ENCODE results near the gene EFCC1. TPM values are rescaled to one million over a fixed set of nuclear protein-coding genes. Genes with fewer than 3 reads are reported as not detected.
A peak's percentile ranks its signal among the peaks of the same experiment; 100 is the strongest.

Gene EFCC1
- total RNA-seq, 1 donor from 2014 or later: 0.21 TPM

GRCh38 chr3:128997486-128998133 lies 3.5 kb upstream of the EFCC1 start:
- Mint-ChIP-seq H3K4me1 (ENCODE audit: low read depth) (peaks cover 48% of the 10 kb centered on the region), H3K27me3 (ENCODE audit: insufficient read depth) (peaks cover 40% of the 10 kb centered on the region), H3K27ac (no peak overlapping the region), H3K4me3 (no peak overlapping the region), H3K9me3 (no peaks in the 10 kb centered on the region), H3K36me3 (ENCODE audit: low read depth) (no peaks in the 10 kb centered on the region)
- intact Hi-C loops (cut with micrococcal nuclease): no loop called here
- no peak for DNase-seq (ENCODE audit: low spot score)

- H3K27me3 Mint-ChIP-seq (ENCODE audit: insufficient read depth): peaks cover 49% of the 10 kb centered on the region
- no peak for DNase-seq (ENCODE audit: low spot score)
- peaks cover 1% of the 10 kb centered on the region for H3K36me3 Mint-ChIP-seq (ENCODE audit: low read depth)
- no peak overlapping the region for H3K4me3 Mint-ChIP-seq
- no peaks in the 10 kb centered on the region for H3K9me3 Mint-ChIP-seq
- H3K27ac Mint-ChIP-seq: no peak overlapping the region
- H3K4me1 Mint-ChIP-seq (ENCODE audit: low read depth): peaks cover 47% of the 10 kb centered on the region
- intact Hi-C loops (cut with micrococcal nuclease): no loop called here
These were observed 2.5 kb upstream of the EFCC1 start for GRCh38 chr3:128998561-128998960.

GRCh38 chr3:128999102-128999501 lies 2.0 kb upstream of the EFCC1 start:
- H3K4me3 Mint-ChIP-seq: no peak overlapping the region
- peaks cover 1% of the 10 kb centered on the region for H3K36me3 Mint-ChIP-seq (ENCODE audit: low read depth)
- H3K27ac Mint-ChIP-seq: no peak overlapping the region
- H3K4me1 Mint-ChIP-seq (ENCODE audit: low read depth): peaks cover 45% of the 10 kb centered on the region
- no peak for DNase-seq (ENCODE audit: low spot score)
- peaks cover 49% of the 10 kb centered on the region for H3K27me3 Mint-ChIP-seq (ENCODE audit: insufficient read depth)
- intact Hi-C loops (cut with micrococcal nuclease): no loop called here
- H3K9me3 Mint-ChIP-seq: no peaks in the 10 kb centered on the region

GRCh38 chr3:129000742-129001100 lies 383 bp upstream of the EFCC1 start:
- Mint-ChIP-seq H3K9me3 (no peaks in the 10 kb centered on the region), H3K4me3 (peak overlapping the region; percentile 45), H3K4me1 (ENCODE audit: low read depth) (peaks cover 39% of the 10 kb centered on the region), H3K36me3 (ENCODE audit: low read depth) (peaks cover 1% of the 10 kb centered on the region), H3K27me3 (ENCODE audit: insufficient read depth) (peaks cover 54% of the 10 kb centered on the region), H3K27ac (no peak overlapping the region)
- intact Hi-C loops (cut with micrococcal nuclease): no loop called here
- no peak for DNase-seq (ENCODE audit: low spot score)

- peak; percentile 20 for DNase-seq (ENCODE audit: low spot score)
- Mint-ChIP-seq H3K27me3 (ENCODE audit: insufficient read depth) (peaks cover 52% of the 10 kb centered on the region), H3K9me3 (no peaks in the 10 kb centered on the region), H3K4me1 (ENCODE audit: low read depth) (peaks cover 37% of the 10 kb centered on the region), H3K36me3 (ENCODE audit: low read depth) (peaks cover 1% of the 10 kb centered on the region), H3K27ac (no peak overlapping the region), H3K4me3 (peak overlapping the region; percentile 27)
- intact Hi-C loops (cut with micrococcal nuclease): loop anchor here (1.0 kb wide), 2 partner anchors 8 to 14 kb away; partner anchors contain the start of gene CFAP92
These were observed 885 bp downstream of the EFCC1 start for GRCh38 chr3:129001806-129002572.

- H3K4me1 Mint-ChIP-seq (ENCODE audit: low read depth): peaks cover 42% of the 10 kb centered on the region
- intact Hi-C loops (cut with micrococcal nuclease): loop anchor here (1.0 kb wide), 2 partner anchors 9 to 13 kb away; partner anchors contain the start of gene CFAP92
- H3K9me3 Mint-ChIP-seq: no peaks in the 10 kb centered on the region
- peaks cover 1% of the 10 kb centered on the region for H3K36me3 Mint-ChIP-seq (ENCODE audit: low read depth)
- peaks cover 47% of the 10 kb centered on the region for H3K27me3 Mint-ChIP-seq (ENCODE audit: insufficient read depth)
- no peak for DNase-seq (ENCODE audit: low spot score)
- H3K4me3 Mint-ChIP-seq: peak overlapping the region; percentile 27
- H3K27ac Mint-ChIP-seq: no peak overlapping the region
These were observed 1.8 kb downstream of the EFCC1 start for GRCh38 chr3:129002573-129003569.

GRCh38 chr3:129003578-129004112 lies 2.5 kb downstream of the EFCC1 start:
- H3K27me3 Mint-ChIP-seq (ENCODE audit: insufficient read depth): peaks cover 40% of the 10 kb centered on the region
- no peak overlapping the region for H3K27ac Mint-ChIP-seq
- H3K4me3 Mint-ChIP-seq: no peak overlapping the region

GRCh38 chr3:129004639-129005295 lies 3.7 kb downstream of the EFCC1 start:
- H3K9me3 Mint-ChIP-seq: no peaks in the 10 kb centered on the region
- H3K36me3 Mint-ChIP-seq (ENCODE audit: low read depth): peaks cover 1% of the 10 kb centered on the region
- DNase-seq (ENCODE audit: low spot score): no peak
- intact Hi-C loops (cut with micrococcal nuclease): no loop called here
- no peak overlapping the region for H3K4me3 Mint-ChIP-seq
- H3K27ac Mint-ChIP-seq: peak overlapping the region; percentile 30
- peaks cover 34% of the 10 kb centered on the region for H3K27me3 Mint-ChIP-seq (ENCODE audit: insufficient read depth)
- peaks cover 37% of the 10 kb centered on the region for H3K4me1 Mint-ChIP-seq (ENCODE audit: low read depth)

More at GRCh38 chr3:129003578-129004112, 2.5 kb downstream of the EFCC1 start:
- no peaks in the 10 kb centered on the region for H3K9me3 Mint-ChIP-seq
- H3K36me3 Mint-ChIP-seq (ENCODE audit: low read depth): peaks cover 1% of the 10 kb centered on the region
- peaks cover 38% of the 10 kb centered on the region for H3K4me1 Mint-ChIP-seq (ENCODE audit: low read depth)
- intact Hi-C loops (cut with micrococcal nuclease): no loop called here
- peak; percentile 37 for DNase-seq (ENCODE audit: low spot score)

GRCh38 chr3:129005526-129006303 lies 4.6 kb downstream of the EFCC1 start:
- DNase-seq (ENCODE audit: low spot score): no peak
- no peaks in the 10 kb centered on the region for H3K9me3 Mint-ChIP-seq
- peaks cover 24% of the 10 kb centered on the region for H3K27me3 Mint-ChIP-seq (ENCODE audit: insufficient read depth)
- no peak overlapping the region for H3K4me3 Mint-ChIP-seq
- intact Hi-C loops (cut with micrococcal nuclease): no loop called here
- H3K27ac Mint-ChIP-seq: peak overlapping the region; percentile 30
- peaks cover 37% of the 10 kb centered on the region for H3K4me1 Mint-ChIP-seq (ENCODE audit: low read depth)
- H3K36me3 Mint-ChIP-seq (ENCODE audit: low read depth): peaks cover 1% of the 10 kb centered on the region

- intact Hi-C loops (cut with micrococcal nuclease): no loop called here
- H3K4me1 Mint-ChIP-seq (ENCODE audit: low read depth): peaks cover 37% of the 10 kb centered on the region
- H3K36me3 Mint-ChIP-seq (ENCODE audit: low read depth): peaks cover 1% of the 10 kb centered on the region
- peaks cover 22% of the 10 kb centered on the region for H3K27me3 Mint-ChIP-seq (ENCODE audit: insufficient read depth)
- no peak overlapping the region for H3K4me3 Mint-ChIP-seq
- DNase-seq (ENCODE audit: low spot score): no peak
- no peaks in the 10 kb centered on the region for H3K9me3 Mint-ChIP-seq
- H3K27ac Mint-ChIP-seq: no peak overlapping the region
These were observed 5.8 kb downstream of the EFCC1 start for GRCh38 chr3:129006864-129007263.

- Mint-ChIP-seq H3K4me1 (ENCODE audit: low read depth) (peaks cover 35% of the 10 kb centered on the region), H3K9me3 (no peaks in the 10 kb centered on the region), H3K27ac (no peak overlapping the region), H3K36me3 (ENCODE audit: low read depth) (no peaks in the 10 kb centered on the region), H3K4me3 (no peak overlapping the region), H3K27me3 (ENCODE audit: insufficient read depth) (peaks cover 15% of the 10 kb centered on the region)
- intact Hi-C loops (cut with micrococcal nuclease): no loop called here
- no peak for DNase-seq (ENCODE audit: low spot score)
These were observed 6.7 kb downstream of the EFCC1 start for GRCh38 chr3:129007792-129008191.

Measured in activated T-helper 1 cell treated with anti-CD3 and anti-CD28 coated beads, Interleukin-12 subunit alpha, Interleukin-12 subunit beta, Interleukin-2, Interleukin-4 antibody, amounts not matched to agents 30 ng/mL and 10 ng/mL and 1 ng/mL, durations not matched to agents 14 hours and 24 hours and 36 hours (primary cell).